Left lung (tissue), 10 donors: ENCODE results near the gene RHAG. TPM values are rescaled to one million over a fixed set of nuclear protein-coding genes. Genes with fewer than 3 reads are reported as not detected.

Experiments
- ATAC-seq: fragments of 200-7000 bp; cut with Tn5 transposase; one replicate; pipeline ENCODE4 v1.9.1; 2020; ENCODE audit warnings: moderate library complexity
- DNase-seq, 4 donors: peaks; one replicate each; pipeline ENCODE4 v3.0.0-alpha.2; 2013 to 2020
- H3K27ac ChIP-seq, 2 donors: fragments of 200-600 bp; sonication (generic) in 1 of 2; one replicate each; pipeline versions ENCODE4 v1.5.0 to v1.8.0; 2020 to 2021
- H3K27me3 ChIP-seq, 2 donors: fragments of 200-600 bp; sonication (generic) in 1 of 2; one replicate each; pipeline versions ENCODE4 v1.5.0 to v1.8.0; 2020 to 2021
- H3K36me3 ChIP-seq, 2 donors: fragments of 200-600 bp; sonication (generic) in 1 of 2; one replicate each; pipeline versions ENCODE4 v1.5.0 to v1.8.0; 2020 to 2021
- H3K4me1 ChIP-seq, 2 donors: fragments of 200-600 bp; one replicate each; pipeline ENCODE4 v1.8.0; 2021
- H3K4me3 ChIP-seq, 2 donors: fragments of 200-600 bp; sonication (generic) in 1 of 2; one replicate each; pipeline versions ENCODE4 v1.5.0 to v1.8.0; 2020 to 2021; ENCODE audit warnings: mild to moderate bottlenecking in 1 of 2
- H3K9me3 ChIP-seq, 2 donors: fragments of 200-600 bp; sonication (generic) in 1 of 2; one replicate each; pipeline versions ENCODE4 v1.5.0 to v1.8.0; 2020 to 2021
- intact Hi-C, 2 donors: fragments of 100-400 bp; cut with DNase I; formaldehyde crosslinking; loops; one replicate each; pipeline versions ENCODE4 v1.11.2 to v1.14.2; 2022
- polyA plus RNA-seq, 6 donors: library from polyadenylated mRNA; unstranded; fragments of 120-200 nt; gene quantifications; one replicate each; pipeline ENCODE4 v1.2.1, GENCODE V29; 2013; ENCODE audit not compliant: insufficient read length in 6 of 6
- total RNA-seq, 2 donors: library from RNA; stranded (reverse); fragmentation: NEBNext Ultra II Directional; extraction: Animal tissue kit (Norgen Biotek cat#: 25700); gene quantifications; one replicate each; pipeline ENCODE4 v1.2.1, GENCODE V29; 2021
- TF ChIP-seq, protein P1 (sequence below), 2 donors: fragments of 200-600 bp; sonication (generic) in 1 of 2; IDR thresholded peaks; one replicate each; pipeline versions ENCODE4 v1.5.0 to v1.8.0; 2021; ENCODE audit warnings: antibody characterized with exemption in 2 of 2
- donor health status: DM: no; HTN: yes; CAD: no.
- donor health status: DM: no; HTN: no; CAD: no.

RHAG gene
- total and polyA plus RNA-seq, 8 donors = 1.4 to 2.2 (median 1.9) TPM; not detected in 2

DNA sequence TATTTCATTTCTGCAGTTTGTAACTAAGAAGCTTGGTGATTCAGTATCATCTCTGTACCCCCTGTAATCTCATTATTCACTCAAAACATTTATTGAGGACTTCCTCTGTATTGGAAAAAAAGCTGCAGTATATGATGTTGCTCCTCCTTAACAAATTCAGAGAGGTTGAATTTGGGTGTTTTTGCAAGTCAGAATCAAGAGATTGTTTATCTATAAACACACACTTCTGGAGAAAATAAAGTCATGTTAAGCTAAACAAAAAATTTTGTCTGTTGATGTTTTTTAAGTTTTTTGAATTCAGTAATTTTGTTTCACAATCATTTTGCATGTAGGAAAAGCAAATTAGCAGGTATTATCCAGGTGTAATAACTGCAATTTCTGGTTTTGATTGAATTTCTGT is 11.4 kb upstream of the RHAG start:
- H3K4me3 ChIP-seq = no peak overlapping the region
- intact Hi-C loops = no loop called here
- ATAC-seq (no peak), DNase-seq (no peak)
- H3K27ac ChIP-seq = no peak overlapping the region
- no peaks in the 10 kb centered on the region for H3K9me3 ChIP-seq
- TF ChIP-seq, protein P1, sequence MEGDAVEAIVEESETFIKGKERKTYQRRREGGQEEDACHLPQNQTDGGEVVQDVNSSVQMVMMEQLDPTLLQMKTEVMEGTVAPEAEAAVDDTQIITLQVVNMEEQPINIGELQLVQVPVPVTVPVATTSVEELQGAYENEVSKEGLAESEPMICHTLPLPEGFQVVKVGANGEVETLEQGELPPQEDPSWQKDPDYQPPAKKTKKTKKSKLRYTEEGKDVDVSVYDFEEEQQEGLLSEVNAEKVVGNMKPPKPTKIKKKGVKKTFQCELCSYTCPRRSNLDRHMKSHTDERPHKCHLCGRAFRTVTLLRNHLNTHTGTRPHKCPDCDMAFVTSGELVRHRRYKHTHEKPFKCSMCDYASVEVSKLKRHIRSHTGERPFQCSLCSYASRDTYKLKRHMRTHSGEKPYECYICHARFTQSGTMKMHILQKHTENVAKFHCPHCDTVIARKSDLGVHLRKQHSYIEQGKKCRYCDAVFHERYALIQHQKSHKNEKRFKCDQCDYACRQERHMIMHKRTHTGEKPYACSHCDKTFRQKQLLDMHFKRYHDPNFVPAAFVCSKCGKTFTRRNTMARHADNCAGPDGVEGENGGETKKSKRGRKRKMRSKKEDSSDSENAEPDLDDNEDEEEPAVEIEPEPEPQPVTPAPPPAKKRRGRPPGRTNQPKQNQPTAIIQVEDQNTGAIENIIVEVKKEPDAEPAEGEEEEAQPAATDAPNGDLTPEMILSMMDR (IDR thresholded peaks at IDR 0.05) = no peak
- no peaks in the 10 kb centered on the region for H3K4me1 ChIP-seq
- H3K27me3 ChIP-seq = no peaks in the 10 kb centered on the region
- H3K36me3 ChIP-seq = no peaks in the 10 kb centered on the region

DNA sequence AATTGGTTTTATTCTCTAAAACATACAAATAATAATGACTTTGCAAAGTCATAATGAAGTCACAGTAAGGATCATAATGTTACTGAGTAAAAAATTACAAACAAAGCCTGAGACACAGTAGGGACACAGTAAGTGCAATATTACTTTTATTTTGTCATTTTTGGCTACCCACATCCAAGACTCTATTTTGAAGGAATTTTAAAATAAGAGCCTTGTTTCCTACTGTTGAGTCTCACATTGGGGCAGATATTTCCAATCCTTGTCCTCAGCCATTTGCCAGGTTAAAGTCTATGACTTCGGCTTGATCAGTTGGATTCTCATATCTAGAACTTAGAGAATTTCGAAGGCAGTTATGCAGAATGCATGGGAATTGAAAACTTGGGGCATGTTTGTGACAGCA is 10.8 kb upstream of the RHAG start:
- DNase-seq (no peak), ATAC-seq (no peak)
- no peak overlapping the region for H3K4me3 ChIP-seq
- intact Hi-C loops = no loop called here
- no peaks in the 10 kb centered on the region for H3K4me1 ChIP-seq
- TF ChIP-seq, protein P1 (IDR thresholded peaks at IDR 0.05) = no peak
- H3K36me3 ChIP-seq = no peaks in the 10 kb centered on the region
- no peaks in the 10 kb centered on the region for H3K9me3 ChIP-seq
- no peak overlapping the region for H3K27ac ChIP-seq
- H3K27me3 ChIP-seq = no peaks in the 10 kb centered on the region

DNA sequence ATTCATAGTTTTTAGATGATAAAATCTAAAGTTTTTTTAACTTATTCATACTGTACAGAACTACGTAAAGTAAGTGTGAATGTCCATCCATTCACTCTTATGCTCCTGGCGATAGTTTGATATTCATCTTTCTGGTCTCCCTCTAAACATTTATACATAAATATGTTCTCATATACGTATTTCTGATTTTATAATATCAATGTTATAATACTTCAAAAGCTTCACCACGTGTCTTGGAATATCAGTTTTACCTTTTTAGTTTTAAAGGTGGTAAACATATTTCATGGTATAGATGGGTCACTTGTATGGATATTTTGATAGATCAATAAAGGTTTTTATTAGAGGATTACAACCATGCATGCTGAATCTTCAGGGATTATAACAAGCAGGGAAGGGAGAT is 10.3 kb upstream of the RHAG start:
- TF ChIP-seq, protein P1 (IDR thresholded peaks at IDR 0.05) = no peak
- ATAC-seq = no peak

DNA sequence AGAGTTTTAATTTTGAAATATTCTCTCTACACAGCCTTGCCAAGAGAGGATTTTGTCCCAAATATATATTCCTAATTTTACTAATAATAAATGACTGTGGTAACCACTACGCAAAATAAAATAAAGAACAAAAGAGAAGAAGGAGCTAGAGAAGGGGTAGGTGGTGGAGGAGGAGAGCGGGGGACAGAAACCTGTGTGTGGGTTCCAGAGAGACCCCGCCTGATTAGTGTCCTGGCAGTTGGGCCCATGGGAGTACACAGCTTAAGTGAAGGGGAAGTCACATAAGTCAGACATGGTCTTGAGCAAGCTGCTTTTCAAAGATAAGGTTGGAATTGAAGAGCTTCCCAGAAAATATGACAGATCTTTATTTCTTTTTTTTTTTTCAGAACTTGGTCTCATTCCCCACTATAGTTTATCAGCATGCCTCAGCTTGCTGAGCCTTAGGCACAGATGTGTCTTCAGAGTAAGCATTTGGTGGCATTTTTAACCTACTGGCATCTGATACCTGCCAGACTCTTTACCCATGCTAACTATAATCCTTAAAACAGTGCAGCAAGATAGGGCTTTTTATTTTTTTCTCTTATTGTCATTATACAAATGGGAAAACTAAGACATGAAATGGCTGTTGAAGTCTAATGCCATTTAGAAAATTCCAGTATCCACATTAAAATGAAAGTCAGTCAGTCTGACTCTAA is 9.6 kb upstream of the RHAG start:
- Histone ChIP-seq H3K4me1 (no peaks in the 10 kb centered on the region), H3K9me3 (no peaks in the 10 kb centered on the region), H3K27me3 (no peaks in the 10 kb centered on the region), H3K27ac (no peak overlapping the region), H3K36me3 (no peaks in the 10 kb centered on the region), H3K4me3 (no peak overlapping the region)
- ATAC-seq = no peak
- DNase-seq = no peak
- intact Hi-C loops = no loop called here
- TF ChIP-seq, protein P1 (IDR thresholded peaks at IDR 0.05) = no peak

More for the DNA sequence above, 10.3 kb upstream of the RHAG start:
- intact Hi-C loops = no loop called here
- Histone ChIP-seq H3K27me3 (no peaks in the 10 kb centered on the region), H3K4me1 (no peaks in the 10 kb centered on the region), H3K4me3 (no peak overlapping the region), H3K36me3 (no peaks in the 10 kb centered on the region), H3K27ac (no peak overlapping the region), H3K9me3 (no peaks in the 10 kb centered on the region)
- no peak for DNase-seq

DNA sequence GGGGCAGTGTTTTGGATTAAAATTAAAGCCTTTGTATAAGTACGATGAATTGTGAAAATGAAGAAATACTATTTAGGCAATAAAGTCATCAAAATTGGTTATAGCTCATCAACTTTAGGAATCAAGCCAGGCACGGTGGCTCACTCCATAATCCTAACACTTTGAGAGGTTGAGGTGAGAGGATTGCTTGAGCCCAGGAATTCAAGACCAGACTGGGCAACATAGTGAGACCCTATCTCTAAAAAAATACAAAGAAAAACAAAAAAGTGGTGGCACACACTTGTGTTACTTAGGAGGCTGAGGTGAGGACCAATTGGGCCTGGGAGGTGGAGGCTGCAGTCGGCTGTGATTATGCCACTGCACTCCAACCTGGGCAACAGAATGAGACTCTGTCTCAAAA is 8.5 kb upstream of the RHAG start:
- Histone ChIP-seq H3K36me3 (no peaks in the 10 kb centered on the region), H3K9me3 (no peaks in the 10 kb centered on the region), H3K4me3 (no peak overlapping the region), H3K27me3 (no peaks in the 10 kb centered on the region), H3K4me1 (no peaks in the 10 kb centered on the region), H3K27ac (no peak overlapping the region)
- ATAC-seq (no peak), DNase-seq (no peak)
- intact Hi-C loops = no loop called here
- TF ChIP-seq, protein P1 (IDR thresholded peaks at IDR 0.05) = no peak
